Astrocyte of the cerebellum (primary cell): ENCODE data around the gene IPO11.
"Not testable (repeated sequence)": the region's sequence is repeated elsewhere in the genome, so short reads cannot be mapped to it uniquely, and the experiment has no call there.

Source experiments
- DNase-seq: peaks from one replicate; pipeline ENCODE4 v3.0.0-alpha.2; 2011; ENCODE audit warnings: low read depth
- H3K4me3 ChIP-seq: 2 replicates; pipeline ENCODE4 v1.5.1; 2011; ENCODE audit warnings: mild to moderate bottlenecking, low read depth, low read length, moderate library complexity
- CTCF ChIP-seq: IDR thresholded peaks from 2 replicates; pipeline ENCODE4 v1.5.1; 2012; ENCODE audit warnings: low read length, low read depth, moderate library complexity, mild to moderate bottlenecking; ENCODE audit errors: missing control alignments
- in situ Hi-C: cut with HindIII; loops from 2 replicates; pipeline ENCODE4 v1.10.0; 2017; ENCODE audit warnings: low sequenced_read_pairs

IPO11 gene

GRCh38 chr5:62502456-62503101, 90.0 kb downstream of the IPO11 start:
- H3K4me3 ChIP-seq, result no peak overlapping the region
- no peak for DNase-seq
- no peak for TF ChIP-seq CTCF
- in situ Hi-C loops, result no loop called here

GRCh38 chr5:62504129-62504528, 91.6 kb downstream of the IPO11 start:
- DNase-seq, result no peak
- in situ Hi-C loops, result no loop called here
- no peak overlapping the region for H3K4me3 ChIP-seq
- TF ChIP-seq CTCF, result no peak

GRCh38 chr5:62506659-62507460, 94.3 kb downstream of the IPO11 start:
- no peak overlapping the region for H3K4me3 ChIP-seq
- peak; percentile 1 for DNase-seq
- TF ChIP-seq CTCF, result no peak
- in situ Hi-C loops, result no loop called here

- in situ Hi-C loops, H3K4me3 ChIP-seq, DNase-seq: not testable (repeated sequence)
Observed at GRCh38 chr5:62508760-62509159, 96.2 kb downstream of the IPO11 start.

GRCh38 chr5:62509806-62510205, 97.2 kb downstream of the IPO11 start:
- H3K4me3 ChIP-seq, result no peak overlapping the region
- no peak for DNase-seq
- in situ Hi-C loops, result no loop called here
- no peak for TF ChIP-seq CTCF

GRCh38 chr5:62513085-62513484, 100.5 kb downstream of the IPO11 start:
- in situ Hi-C loops, DNase-seq, H3K4me3 ChIP-seq: not testable (repeated sequence)

- H3K4me3 ChIP-seq, result no peak overlapping the region
- in situ Hi-C loops, result no loop called here
Observed at GRCh38 chr5:62514510-62515119, 102.1 kb downstream of the IPO11 start.

GRCh38 chr5:62520812-62521211, 108.2 kb downstream of the IPO11 start:
- DNase-seq, in situ Hi-C loops, H3K4me3 ChIP-seq: not testable (repeated sequence)

More at GRCh38 chr5:62514510-62515119, 102.1 kb downstream of the IPO11 start:
- no peak for DNase-seq
- TF ChIP-seq CTCF, result no peak
